Smooth muscle cell (in vitro differentiated cells): Measurements from ENCODE around the gene PLAC9. TPM values are rescaled to one million over a fixed set of nuclear protein-coding genes. Genes with fewer than 3 reads are reported as not detected.

ENCODE experiments used
- DNase-seq: peaks from one replicate; lab custom pipeline; 2025; ENCODE audit not compliant: unreplicated experiment; lab: John Stamatoyannopoulos, UW
- H2AFZ ChIP-seq: fragments of 200-600 bp; sonication (generic); 2 replicates; pipeline ENCODE4 v1.6.0; 2016; ENCODE audit warnings: antibody characterized with exemption, low read depth, mild to moderate bottlenecking
- H3F3A ChIP-seq: fragments of 200-600 bp; sonication (generic); 2 replicates; pipeline ENCODE4 v1.6.0; 2017; ENCODE audit warnings: antibody characterized with exemption, low read depth
- H3K27ac ChIP-seq: fragments of 200-600 bp; sonication (generic); 2 replicates; pipeline ENCODE4 v1.5.1; 2016; ENCODE audit warnings: low read depth, mild to moderate bottlenecking
- H3K27me3 ChIP-seq: fragments of 200-600 bp; sonication (generic); 2 replicates; pipeline ENCODE4 v1.6.1; 2016; ENCODE audit warnings: low read depth, mild to moderate bottlenecking
- H3K36me3 ChIP-seq: fragments of 200-600 bp; sonication (generic); 2 replicates; pipeline ENCODE4 v1.5.1; 2016; ENCODE audit warnings: low read depth
- H3K4me1 ChIP-seq: fragments of 200-600 bp; sonication (generic); 2 replicates; pipeline ENCODE4 v1.5.1; 2016; ENCODE audit warnings: low read depth
- H3K4me2 ChIP-seq: fragments of 200-600 bp; sonication (generic); 2 replicates; pipeline ENCODE4 v1.6.0; 2016; ENCODE audit warnings: mild to moderate bottlenecking
- H3K4me3 ChIP-seq: fragments of 200-600 bp; sonication (generic); 2 replicates; pipeline ENCODE4 v1.5.1; 2016; ENCODE audit warnings: mild to moderate bottlenecking
- H3K79me2 ChIP-seq: fragments of 200-600 bp; sonication (generic); 2 replicates; pipeline ENCODE4 v1.6.0; 2016; ENCODE audit warnings: low read depth, mild to moderate bottlenecking
- H3K9ac ChIP-seq: fragments of 200-600 bp; sonication (generic); 2 replicates; pipeline ENCODE4 v1.6.0; 2016; ENCODE audit warnings: low read depth
- H3K9me3 ChIP-seq: fragments of 200-600 bp; sonication (generic); replicated peaks from 2 replicates; pipeline ENCODE4 v1.5.1; 2016; ENCODE audit warnings: low read depth
- H4K20me1 ChIP-seq: fragments of 200-600 bp; sonication (generic); 2 replicates; pipeline ENCODE4 v1.6.0; 2016; ENCODE audit warnings: low read depth
- CTCF ChIP-seq: fragments of 200-600 bp; sonication (generic); IDR thresholded peaks from 2 replicates; pipeline ENCODE4 v1.5.1; 2017; ENCODE audit warnings: borderline replicate concordance, mild to moderate bottlenecking, antibody characterized with exemption; ENCODE audit not compliant: insufficient read depth, poor library complexity, severe bottlenecking
- WGBS: methylation state at CpG from one replicate; pipeline ENCODE4 v1.1.7; 2016; ENCODE audit warnings: low lambda C conversion rate; 5-methylcytosine and 5-hydroxymethylcytosine counted together
- polyA plus RNA-seq: library from polyadenylated mRNA; unstranded; fragments of >200 nt; fragmentation: Nextera tagmentation; extraction: Ambion mirVana; gene quantifications from 2 replicates; pipeline ENCODE4 v1.2.1, GENCODE V29; 2016
- total RNA-seq: library from RNA; depleted of rRNA; stranded (reverse); fragments of >200 nt; gene quantifications from 2 replicates; pipeline ENCODE4 v1.2.3, GENCODE V29; 2014

Gene PLAC9
- total and polyA plus RNA-seq, 2 experiments from 2014 or later: 1.5 to 23.7 TPM

- DNase-seq: no peak
- H3K9me3 ChIP-seq: peaks cover 6% of the 10 kb centered on the region
- no peaks in the 10 kb centered on the region for H4K20me1 ChIP-seq
- H3F3A ChIP-seq: peaks cover 3% of the 10 kb centered on the region
- no peak overlapping the region for H3K27ac ChIP-seq
- no peaks in the 10 kb centered on the region for H3K36me3 ChIP-seq
- H3K79me2 ChIP-seq: no peaks in the 10 kb centered on the region
- H2AFZ ChIP-seq: no peak overlapping the region
- H3K27me3 ChIP-seq: no peaks in the 10 kb centered on the region
- WGBS: 87% methylated on average over 8 of the region's 8 CpGs
- no peak for TF ChIP-seq CTCF
- H3K4me1 ChIP-seq: no peaks in the 10 kb centered on the region
- no peak overlapping the region for H3K9ac ChIP-seq
- H3K4me2 ChIP-seq: no peak overlapping the region
- no peak overlapping the region for H3K4me3 ChIP-seq
Observed at GRCh38 chr10:80108576-80109239, 23.8 kb upstream of the PLAC9 start.

- peaks cover 6% of the 10 kb centered on the region for H3K9me3 ChIP-seq
- H3K27me3 ChIP-seq: no peaks in the 10 kb centered on the region
- no peak overlapping the region for H3K27ac ChIP-seq
- H3K9ac ChIP-seq: no peak overlapping the region
- DNase-seq: no peak
- 95% methylated on average over 1 of the region's 1 CpG for WGBS
- H4K20me1 ChIP-seq: no peaks in the 10 kb centered on the region
- no peak overlapping the region for H3K4me3 ChIP-seq
- no peaks in the 10 kb centered on the region for H3K36me3 ChIP-seq
- H3F3A ChIP-seq: no peaks in the 10 kb centered on the region
- no peak overlapping the region for H2AFZ ChIP-seq
- no peak for TF ChIP-seq CTCF
- no peaks in the 10 kb centered on the region for H3K79me2 ChIP-seq
- no peak overlapping the region for H3K4me2 ChIP-seq
- no peaks in the 10 kb centered on the region for H3K4me1 ChIP-seq
Observed at GRCh38 chr10:80110986-80111385, 21.5 kb upstream of the PLAC9 start.

- Histone ChIP-seq H3K27me3 (peaks cover 3% of the 10 kb centered on the region), H3K79me2 (no peaks in the 10 kb centered on the region), H3K4me2 (no peak overlapping the region), H3K9ac (no peak overlapping the region), H4K20me1 (no peaks in the 10 kb centered on the region), H2AFZ (no peak overlapping the region), H3K27ac (no peak overlapping the region), H3F3A (no peaks in the 10 kb centered on the region), H3K4me1 (no peaks in the 10 kb centered on the region), H3K9me3 (no peaks in the 10 kb centered on the region), H3K4me3 (no peak overlapping the region), H3K36me3 (no peaks in the 10 kb centered on the region)
- DNase-seq: no peak
- 86% methylated on average over 4 of the region's 4 CpGs for WGBS
- TF ChIP-seq CTCF: no peak
Observed at GRCh38 chr10:80118669-80119068, 13.9 kb upstream of the PLAC9 start.

- H3K4me3 ChIP-seq: no peak overlapping the region
- H3K4me2 ChIP-seq: no peak overlapping the region
- no peaks in the 10 kb centered on the region for H3K4me1 ChIP-seq
- no peaks in the 10 kb centered on the region for H3K79me2 ChIP-seq
- H3K36me3 ChIP-seq: no peaks in the 10 kb centered on the region
- no peaks in the 10 kb centered on the region for H4K20me1 ChIP-seq
- no peak overlapping the region for H3K9ac ChIP-seq
- H2AFZ ChIP-seq: no peak overlapping the region
- no peak for TF ChIP-seq CTCF
- no peaks in the 10 kb centered on the region for H3F3A ChIP-seq
- peaks cover 3% of the 10 kb centered on the region for H3K27me3 ChIP-seq
- no peaks in the 10 kb centered on the region for H3K9me3 ChIP-seq
- DNase-seq: no peak
- H3K27ac ChIP-seq: no peak overlapping the region
Observed at GRCh38 chr10:80122110-80122710, 10.3 kb upstream of the PLAC9 start.
